Putamen (tissue), 1 donor: ENCODE measurements around the gene MSRB1.
"Not testable (repeated sequence)": the region's sequence is repeated elsewhere in the genome, so short reads cannot be mapped to it uniquely, and the experiment has no call there.

ENCODE experiments used
- DNase-seq: peaks from one replicate; pipeline ENCODE4 v3.0.0-alpha.2; 2016; ENCODE audit warnings: low spot score

MSRB1 gene

GRCh38 chr16:1960665-1961630 lies 17.9 kb upstream of the MSRB1 start:
- no peak for DNase-seq

- peak; percentile 86 for DNase-seq
Measured at GRCh38 chr16:1959269-1960039, 16.5 kb upstream of the MSRB1 start, which contains the start of gene NDUFB10. Gene NDUFB10 (plus strand): TSS chr16:1959538. CDS start chr16:1959625, 87 bp downstream.

- no peak for DNase-seq
Measured at GRCh38 chr16:1958715-1959268, 15.8 kb upstream of the MSRB1 start.

GRCh38 chr16:1958143-1958491 lies 15.1 kb upstream of the MSRB1 start:
- DNase-seq: not testable (repeated sequence)

DNA sequence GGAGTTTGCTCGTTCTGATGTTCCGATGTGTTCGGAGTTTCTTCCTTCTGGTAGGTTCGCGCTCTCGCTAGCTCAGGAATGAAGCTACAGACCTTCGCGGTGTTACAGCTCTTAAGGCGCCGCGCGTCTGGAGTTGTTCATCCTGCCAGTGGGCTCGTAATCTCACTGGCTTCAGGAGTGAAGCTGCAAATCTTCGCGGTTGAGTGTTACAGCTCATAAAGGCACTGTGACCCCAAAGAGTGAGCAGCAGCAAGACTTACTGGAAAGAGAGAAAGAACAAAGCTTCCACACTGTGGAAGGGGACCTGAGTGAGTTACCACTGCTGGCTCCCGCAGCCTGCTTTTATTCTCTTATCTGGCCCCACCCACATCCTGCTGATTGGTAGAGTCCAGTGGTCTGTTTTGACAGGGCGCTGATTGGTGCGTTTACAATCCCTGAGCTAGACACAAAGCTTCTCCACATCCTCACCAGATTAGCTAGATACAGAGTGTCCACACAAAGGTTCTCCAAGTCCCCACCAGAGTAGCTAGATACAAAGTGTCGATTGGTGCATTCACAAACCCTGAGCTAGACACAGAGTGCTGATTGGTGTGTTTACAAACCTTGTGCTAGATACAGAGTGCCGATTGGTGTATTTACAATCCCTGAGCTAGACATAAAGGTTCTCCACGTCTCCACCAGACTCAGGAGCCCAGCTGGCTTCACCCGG lies 14.6 kb upstream of the MSRB1 start:
- DNase-seq: not testable (repeated sequence)

- DNase-seq: no peak
Measured at GRCh38 chr16:1953734-1954133, 10.7 kb upstream of the MSRB1 start.

DNA sequence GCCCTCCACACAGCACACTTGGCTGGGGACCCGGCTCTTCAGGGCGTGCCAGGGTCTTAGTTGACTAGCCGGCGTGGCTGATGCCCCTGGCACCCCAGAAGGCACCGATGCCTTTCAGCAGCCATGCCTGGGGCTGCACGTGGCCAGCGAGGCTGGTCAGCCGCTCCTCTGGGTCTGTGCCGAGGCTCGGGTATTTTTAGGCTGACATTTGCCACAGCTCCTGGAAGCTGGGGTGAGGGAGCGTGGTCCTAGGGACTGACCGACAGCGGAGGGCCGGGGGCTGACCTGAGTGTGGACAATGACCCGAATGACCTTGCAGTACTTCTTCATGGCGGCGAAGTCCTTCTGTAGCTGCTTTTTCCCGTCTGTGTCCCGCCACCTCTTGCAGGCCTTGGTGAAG lies 7.6 kb upstream of the MSRB1 start:
- DNase-seq: no peak

- no peak for DNase-seq
Measured at GRCh38 chr16:1950047-1950446, 7.0 kb upstream of the MSRB1 start.

- DNase-seq: no peak
Measured at GRCh38 chr16:1949507-1949906, 6.5 kb upstream of the MSRB1 start.

DNA sequence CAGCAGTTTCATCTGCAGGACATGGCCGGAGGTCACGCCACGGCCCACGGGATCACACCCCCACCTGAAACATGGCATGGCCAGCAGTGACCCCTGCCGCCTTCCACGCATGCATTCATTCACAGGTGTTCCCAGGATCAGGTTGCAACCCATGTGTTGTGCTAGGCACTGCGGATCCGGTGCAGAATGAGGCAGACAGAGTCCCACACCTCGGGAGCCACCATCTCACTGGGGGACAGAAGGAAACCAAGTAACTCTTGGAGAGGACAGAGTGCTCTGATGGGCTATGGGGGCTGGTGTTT lies 4.3 kb upstream of the MSRB1 start:
- DNase-seq: no peak

GRCh38 chr16:1946495-1947368 lies 3.7 kb upstream of the MSRB1 start:
- DNase-seq: no peak

DNA sequence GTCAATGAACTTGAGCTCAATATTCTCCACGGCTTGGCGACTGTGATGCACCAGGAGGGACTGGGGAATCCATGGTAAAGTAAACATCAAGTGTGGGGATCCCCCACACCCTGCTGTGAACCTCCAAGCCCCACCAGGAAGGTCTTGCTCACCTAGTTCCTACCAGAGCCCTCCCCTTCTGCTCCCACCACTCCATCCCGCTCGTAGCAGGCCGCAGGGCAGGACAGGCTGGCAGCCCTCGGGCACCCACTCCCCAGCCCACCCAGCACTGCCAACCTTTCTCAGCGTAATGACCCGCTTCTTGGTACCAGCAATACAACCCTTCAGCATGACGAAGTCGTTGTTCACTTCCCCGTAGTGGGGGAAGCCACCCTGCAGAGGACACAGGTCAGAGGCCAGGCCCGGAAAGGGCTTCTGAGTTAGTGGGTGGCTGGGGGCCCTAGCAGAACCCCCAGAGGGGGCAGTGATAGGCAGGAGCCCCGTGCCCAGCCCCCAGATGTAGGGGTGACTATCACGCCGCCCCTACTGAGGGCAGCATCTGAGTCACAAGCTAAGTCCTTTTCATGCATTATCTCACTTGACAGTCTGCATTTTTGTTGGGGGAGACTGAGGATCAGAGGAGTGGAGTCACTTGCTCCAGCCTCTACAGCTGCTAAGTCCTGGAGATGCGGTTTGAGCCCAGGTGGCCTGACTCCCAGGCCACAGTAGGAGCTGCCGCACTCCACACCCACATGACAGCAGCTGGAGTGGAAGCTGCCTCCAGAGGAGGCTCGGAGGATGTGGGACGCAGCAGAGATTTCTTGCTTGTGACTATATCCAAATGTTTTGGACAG lies 2.8 kb upstream of the MSRB1 start:
- no peak for DNase-seq

- DNase-seq: no peak
Measured at GRCh38 chr16:1944612-1945199, 1.7 kb upstream of the MSRB1 start.

DNA sequence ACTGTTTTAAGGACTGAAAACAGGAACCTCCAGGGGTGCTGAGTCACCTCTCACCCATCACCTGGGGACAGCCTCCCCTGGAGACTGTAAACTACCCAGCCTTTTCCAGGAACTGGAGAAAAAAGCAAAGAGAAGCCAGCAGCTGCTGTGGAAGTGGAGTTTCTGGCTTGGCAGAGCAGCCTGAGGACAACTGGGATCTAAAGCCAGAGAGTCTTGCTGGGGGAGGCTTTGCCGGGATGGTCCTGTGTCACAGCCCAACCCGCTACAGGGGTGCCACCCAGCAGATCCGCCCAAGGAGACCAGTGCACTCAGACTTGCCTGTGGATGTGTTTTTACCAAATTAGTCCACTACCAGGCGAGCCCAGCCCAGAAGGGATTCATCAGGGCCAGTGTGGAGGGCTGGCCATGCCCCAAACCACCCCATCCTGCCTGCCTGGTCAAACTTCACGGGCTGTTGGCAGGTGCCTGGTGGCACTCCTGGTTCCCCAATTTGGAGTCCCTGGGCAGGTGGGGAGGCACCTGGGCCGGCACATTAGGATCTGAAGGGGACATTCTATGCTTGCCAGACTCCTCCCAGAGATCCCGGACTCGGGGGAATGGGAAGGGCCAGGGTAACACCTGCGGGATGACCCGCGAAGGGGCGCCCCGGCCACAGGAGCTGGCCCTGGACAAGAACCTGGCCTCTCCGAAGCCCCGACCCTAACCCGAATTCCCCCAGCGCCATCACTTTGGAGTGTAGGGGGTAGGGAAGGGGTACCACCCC lies 771 bp downstream of the MSRB1 start:
- DNase-seq: no peak

GRCh38 chr16:1941162-1942046 lies 1.6 kb downstream of the MSRB1 start:
- DNase-seq: no peak

GRCh38 chr16:1940273-1941161 lies 2.5 kb downstream of the MSRB1 start:
- no peak for DNase-seq

DNA sequence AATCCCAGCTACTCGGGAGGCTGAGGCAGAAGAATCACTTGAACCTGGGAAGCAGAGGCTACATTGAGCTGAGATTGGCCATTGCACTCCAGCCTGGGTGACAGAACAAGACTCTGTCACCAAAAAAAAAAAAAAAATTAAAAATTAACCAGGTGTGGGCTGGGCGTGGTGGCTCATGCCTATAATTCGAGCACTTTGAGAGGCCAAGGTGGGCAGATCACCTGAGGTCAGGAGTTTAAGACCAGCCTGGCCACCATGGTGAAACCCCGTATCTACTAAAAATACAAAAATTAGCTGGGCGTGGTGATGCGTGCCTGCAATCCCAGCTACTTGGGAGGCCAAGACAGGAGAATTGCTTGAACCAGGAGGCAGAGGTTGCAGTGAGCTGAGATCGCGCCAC lies 3.2 kb downstream of the MSRB1 start:
- not testable (repeated sequence) for DNase-seq
